ENCODE results near the gene TSHZ2.

- TF ChIP-seq POLR2AphosphoS5 (IDR thresholded peaks at IDR 0.05) (no peak), CTCF (IDR thresholded peaks at IDR 0.05) (no peak)
Observed at GRCh38 chr20:53027089-53027488, 54.9 kb downstream of the TSHZ2 start.

All from breast epithelium (tissue), 3 donors.